ENCODE data around the gene CNTN3.

The CNTN3 gene

GRCh38 chr3:74584782-74585181, 29.7 kb downstream of the CNTN3 start:
- no peak overlapping the region for H3K4me3 ChIP-seq (ENCODE audit: low read length)
- no peak for DNase-seq (ENCODE audit: low read depth)
- no peak for TF ChIP-seq CTCF (conservative IDR thresholded peaks at IDR 0.05; ENCODE audit: low read length)

DNA sequence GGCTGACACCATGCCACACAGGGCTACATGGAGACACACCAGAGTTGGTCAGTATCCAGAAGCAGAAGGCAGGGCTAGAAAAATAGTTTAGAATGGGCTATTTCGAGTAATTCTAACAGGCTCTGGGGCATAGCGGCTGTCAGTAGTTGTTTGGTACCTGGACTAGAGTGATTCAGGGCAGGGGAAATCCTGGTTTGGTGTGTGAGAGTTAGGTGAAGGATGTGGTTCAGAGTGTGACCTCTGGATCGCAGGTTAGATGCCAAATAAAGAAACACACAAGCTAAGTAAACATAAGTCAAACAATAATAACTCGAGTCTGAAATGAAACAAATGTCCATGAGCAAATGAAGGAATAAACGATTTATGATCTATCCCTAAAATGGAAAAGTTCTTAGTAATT, 31.5 kb downstream of the CNTN3 start:
- H3K4me3 ChIP-seq (ENCODE audit: low read length), result no peak overlapping the region
- DNase-seq (ENCODE audit: low read depth), result no peak
- TF ChIP-seq CTCF (conservative IDR thresholded peaks at IDR 0.05; ENCODE audit: low read length), result no peak

DNA sequence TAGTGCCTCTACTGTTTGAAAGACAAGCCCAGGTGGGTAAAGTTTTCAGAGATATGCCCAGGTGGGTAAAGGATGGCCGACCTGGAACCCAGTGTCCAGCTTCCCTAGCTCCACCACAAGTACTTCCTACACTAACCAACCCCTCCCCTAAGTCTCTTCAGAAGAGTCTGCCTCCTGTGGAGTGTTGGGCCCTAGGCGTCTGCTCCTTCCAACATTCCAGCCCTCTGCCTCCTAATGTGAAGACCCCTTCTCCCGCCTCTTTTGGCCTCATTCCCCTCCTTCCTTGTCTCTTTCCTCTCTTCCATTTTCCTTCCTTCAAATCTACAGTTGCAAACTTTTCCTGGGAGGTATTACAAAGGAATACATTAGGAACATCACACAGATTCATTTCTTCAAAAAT, 38.6 kb downstream of the CNTN3 start:
- no peak overlapping the region for H3K4me3 ChIP-seq (ENCODE audit: low read length)
- TF ChIP-seq CTCF (conservative IDR thresholded peaks at IDR 0.05; ENCODE audit: low read length), result no peak
- DNase-seq (ENCODE audit: low read depth), result no peak

GRCh38 chr3:74571118-74571517, 43.3 kb downstream of the CNTN3 start:
- TF ChIP-seq CTCF (conservative IDR thresholded peaks at IDR 0.05; ENCODE audit: low read length), result no peak
- H3K4me3 ChIP-seq (ENCODE audit: low read length), result no peak overlapping the region
- no peak for DNase-seq (ENCODE audit: low read depth)

Data from AG10803 (cell line).